GM19238 (cell line): Measurements from ENCODE around the gene METTL21A.
"Not testable (repeated sequence)": the region's sequence is repeated elsewhere in the genome, so short reads cannot be mapped to it uniquely, and the experiment has no call there.

Experiments
- DNase-seq: peaks from one replicate; pipeline ENCODE4 v3.0.0; 2011; ENCODE audit warnings: low spot score; ENCODE audit not compliant: insufficient read length

METTL21A gene

DNA sequence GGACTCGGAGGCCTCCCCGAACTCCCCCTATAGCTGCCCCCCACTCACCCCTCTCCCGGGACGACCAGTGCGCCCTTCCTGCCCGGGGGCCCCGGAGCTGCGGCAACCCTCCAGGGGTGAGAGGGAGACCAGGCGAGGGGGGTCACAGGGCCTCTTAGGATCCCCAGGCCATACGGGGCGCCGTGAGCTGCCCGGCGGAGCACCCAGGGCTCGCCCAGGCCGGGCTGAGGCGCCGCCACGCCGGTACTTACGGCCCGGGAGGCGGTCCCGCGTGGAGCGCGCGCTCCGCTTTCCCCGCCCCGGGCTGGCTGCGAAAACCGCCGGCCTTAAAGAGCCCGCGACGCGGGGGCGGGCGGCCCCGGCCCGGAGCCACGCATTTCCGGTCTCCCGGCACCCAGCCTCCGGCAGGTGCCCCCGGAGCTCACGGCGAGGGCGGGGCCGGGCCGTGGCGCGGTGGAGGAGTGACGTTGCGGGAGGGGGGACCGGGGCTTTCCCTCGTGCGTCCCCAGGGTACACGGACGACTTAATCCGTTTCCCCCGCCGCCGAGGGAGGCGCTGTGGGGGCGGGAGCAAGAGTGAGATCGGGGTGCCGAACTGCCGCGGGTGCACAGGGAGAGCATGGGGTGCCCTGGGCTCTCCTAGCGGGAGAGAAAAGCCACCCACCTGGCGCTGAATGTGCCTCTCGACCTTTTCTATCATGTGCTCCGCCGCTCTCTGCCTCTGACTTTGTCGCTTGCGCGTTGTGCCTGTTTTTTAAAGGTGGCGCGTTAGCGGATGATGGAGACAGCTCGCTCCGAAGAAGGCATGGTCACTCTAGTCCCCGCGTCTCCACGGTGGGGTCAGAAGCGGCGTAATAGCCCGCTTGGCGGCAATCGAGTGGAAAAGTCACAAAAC, at the start of gene METTL21A:
METTL21A (minus strand) TSS at position 381 of the 894 bp plus-strand sequence. CDS start 1,019 bp downstream, outside the sequence.
- DNase-seq: peak; percentile 85

- no peak for DNase-seq
These were observed 49.6 kb upstream of the METTL21A start for GRCh38 chr2:207674826-207675225.

GRCh38 chr2:207674266-207674774, 49.1 kb upstream of the METTL21A start:
- DNase-seq: no peak

- no peak for DNase-seq
These were observed 48.2 kb upstream of the METTL21A start for GRCh38 chr2:207673431-207673830.

- DNase-seq: no peak
These were observed 45.7 kb upstream of the METTL21A start for GRCh38 chr2:207670887-207671286.

DNA sequence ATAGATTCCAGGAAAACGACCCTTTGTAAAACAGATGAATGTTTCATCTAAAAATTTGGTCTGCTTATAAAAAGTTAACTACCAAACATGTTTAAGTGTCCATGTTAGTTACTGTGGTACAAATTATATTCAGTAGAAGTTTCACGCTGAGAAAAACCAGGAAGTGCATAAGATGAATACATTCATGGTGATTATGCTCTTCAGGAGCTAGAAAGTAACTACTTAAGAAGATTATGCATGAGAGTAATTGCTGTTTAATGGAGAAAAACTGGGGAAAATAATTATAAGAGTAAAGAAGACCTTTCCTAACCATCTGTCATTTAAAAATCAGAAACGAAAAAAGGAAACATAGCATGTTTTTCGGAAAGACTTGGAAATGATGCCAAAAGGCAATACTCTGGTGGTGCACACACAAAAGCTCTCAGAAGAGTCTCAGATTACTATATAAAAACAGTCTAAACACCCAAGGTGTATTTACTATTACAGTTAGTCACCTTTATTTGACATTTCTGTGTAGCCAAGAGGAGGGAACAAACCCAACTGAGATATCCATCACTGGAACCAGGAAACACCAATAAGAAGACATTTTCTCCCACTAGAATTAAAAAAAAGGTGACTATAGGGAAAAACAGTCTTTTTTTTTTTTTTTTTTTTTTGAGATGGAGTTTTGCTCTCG, 38.8 kb upstream of the METTL21A start:
- DNase-seq: no peak

DNA sequence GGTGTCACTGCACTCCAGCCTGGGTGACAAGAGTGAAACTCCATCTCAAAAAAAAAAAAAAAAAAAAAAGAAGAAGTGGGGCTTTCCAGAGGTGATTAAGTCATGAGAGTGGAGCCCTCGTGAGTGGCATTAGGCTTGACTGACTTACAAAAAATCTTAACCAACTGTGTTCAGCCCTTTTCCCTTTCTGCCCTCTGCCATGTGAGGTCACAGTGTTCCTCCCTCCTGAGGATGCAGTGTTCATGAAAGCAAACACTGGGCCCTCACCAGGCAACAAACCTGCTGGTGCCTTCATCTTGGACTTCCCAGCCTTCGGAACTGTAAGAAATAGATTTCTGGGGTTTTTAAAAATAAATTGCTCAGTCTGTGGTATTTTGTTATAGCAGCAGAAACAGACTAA, 37.0 kb upstream of the METTL21A start:
- peak; percentile 35 for DNase-seq

DNA sequence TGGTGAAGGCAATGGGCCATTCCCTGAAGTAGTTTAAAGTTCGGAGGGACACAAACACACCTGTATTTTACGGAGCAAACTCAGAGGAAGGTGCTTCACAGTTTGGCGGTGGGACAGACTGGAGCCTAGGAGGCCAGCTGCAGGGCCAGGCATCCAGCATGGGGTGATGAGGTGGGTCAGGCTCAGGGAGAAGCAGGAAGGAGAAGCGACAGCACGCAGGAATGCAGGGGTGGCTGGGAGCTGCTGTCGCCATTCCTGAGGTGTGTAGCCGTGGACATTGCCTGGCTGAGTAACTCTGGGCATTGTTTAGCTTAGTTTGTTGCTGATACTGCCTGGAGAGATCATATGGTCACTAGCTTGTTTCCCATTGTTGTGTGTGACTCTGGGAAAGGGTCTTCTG, 35.8 kb upstream of the METTL21A start:
- no peak for DNase-seq

GRCh38 chr2:207658156-207658555, 33.0 kb upstream of the METTL21A start:
- no peak for DNase-seq

- no peak for DNase-seq
These were observed 29.8 kb upstream of the METTL21A start for GRCh38 chr2:207655000-207655399.

DNA sequence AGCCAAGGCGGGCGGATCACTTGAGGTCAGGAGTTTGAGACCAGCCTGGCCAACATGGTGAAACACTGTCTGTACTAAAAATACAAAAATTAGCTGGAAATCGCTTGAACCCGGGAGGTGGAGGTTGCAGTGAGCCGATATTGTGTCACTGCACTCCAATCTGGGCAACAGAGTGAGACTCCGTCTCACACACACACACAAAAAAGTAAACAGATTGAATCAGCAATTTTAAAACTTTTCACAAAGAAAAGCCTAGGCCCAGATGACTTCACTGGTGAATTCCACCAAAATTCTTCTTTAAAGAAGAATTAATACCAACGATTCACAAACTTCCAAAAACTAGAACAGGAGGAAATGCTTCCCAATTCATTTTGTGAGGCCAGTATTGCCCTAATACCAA, 21.4 kb upstream of the METTL21A start:
- not testable (repeated sequence) for DNase-seq

DNA sequence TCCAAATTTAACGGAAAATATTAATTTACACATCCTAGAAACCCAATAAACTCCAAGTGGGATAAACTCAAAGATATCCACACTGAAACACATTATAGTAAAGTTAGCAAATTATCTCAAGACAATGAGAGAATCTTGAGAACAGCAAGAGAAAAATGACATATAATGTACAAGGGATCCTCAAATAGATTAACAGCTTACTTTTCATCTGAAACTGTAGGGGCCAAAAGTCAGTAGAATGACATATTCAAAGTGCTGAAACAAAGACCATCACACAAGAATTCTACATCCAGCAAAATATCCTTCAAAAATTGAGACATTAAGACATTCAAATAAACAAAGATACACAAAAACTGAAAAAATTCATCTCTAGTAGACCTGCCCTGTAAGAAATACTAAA, 18.7 kb upstream of the METTL21A start:
- no peak for DNase-seq

DNA sequence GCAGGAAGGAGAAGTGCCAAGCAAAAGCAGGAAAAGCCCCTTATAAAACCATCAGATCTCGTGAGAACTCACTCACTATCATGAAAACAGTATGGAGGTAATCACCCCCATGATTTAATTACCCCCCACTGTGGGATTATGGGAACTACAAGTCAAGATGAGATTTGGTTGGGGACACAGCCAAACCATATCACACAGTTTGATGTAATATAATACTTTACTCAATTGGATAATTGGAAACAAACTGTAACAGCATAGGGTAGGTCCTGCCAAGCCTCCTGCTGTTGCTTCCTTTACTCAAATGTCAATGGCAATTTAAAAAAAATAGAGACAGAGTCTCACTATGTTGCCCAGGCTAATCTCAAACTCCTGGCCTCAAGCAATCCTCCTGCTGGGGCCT, 15.5 kb upstream of the METTL21A start:
- DNase-seq: no peak

- no peak for DNase-seq
These were observed 15.0 kb upstream of the METTL21A start for GRCh38 chr2:207640160-207640559.

DNA sequence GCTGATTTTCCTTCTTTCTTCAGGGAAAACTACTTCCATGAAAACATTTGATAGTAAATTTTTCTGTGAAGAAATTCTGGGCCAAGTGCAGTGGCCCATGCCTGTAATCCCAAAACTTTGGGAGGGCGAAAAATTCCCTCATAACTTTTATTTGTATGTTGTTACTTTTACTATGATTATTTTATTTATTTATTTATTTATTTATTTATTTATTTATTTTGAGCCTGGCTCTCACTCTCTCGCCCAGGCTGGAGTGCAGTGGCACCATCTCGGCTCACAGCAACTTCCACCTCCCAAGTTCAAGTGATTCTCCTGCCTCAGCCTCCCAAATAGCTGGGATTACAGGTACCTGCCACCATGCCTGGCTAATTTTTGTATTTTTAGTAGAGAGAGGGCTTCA, 14.1 kb upstream of the METTL21A start:
- DNase-seq: not testable (repeated sequence)

GRCh38 chr2:207635468-207636200, 10.4 kb upstream of the METTL21A start:
- DNase-seq: no peak

- no peak for DNase-seq
These were observed 8.5 kb upstream of the METTL21A start for GRCh38 chr2:207633686-207634085.

DNA sequence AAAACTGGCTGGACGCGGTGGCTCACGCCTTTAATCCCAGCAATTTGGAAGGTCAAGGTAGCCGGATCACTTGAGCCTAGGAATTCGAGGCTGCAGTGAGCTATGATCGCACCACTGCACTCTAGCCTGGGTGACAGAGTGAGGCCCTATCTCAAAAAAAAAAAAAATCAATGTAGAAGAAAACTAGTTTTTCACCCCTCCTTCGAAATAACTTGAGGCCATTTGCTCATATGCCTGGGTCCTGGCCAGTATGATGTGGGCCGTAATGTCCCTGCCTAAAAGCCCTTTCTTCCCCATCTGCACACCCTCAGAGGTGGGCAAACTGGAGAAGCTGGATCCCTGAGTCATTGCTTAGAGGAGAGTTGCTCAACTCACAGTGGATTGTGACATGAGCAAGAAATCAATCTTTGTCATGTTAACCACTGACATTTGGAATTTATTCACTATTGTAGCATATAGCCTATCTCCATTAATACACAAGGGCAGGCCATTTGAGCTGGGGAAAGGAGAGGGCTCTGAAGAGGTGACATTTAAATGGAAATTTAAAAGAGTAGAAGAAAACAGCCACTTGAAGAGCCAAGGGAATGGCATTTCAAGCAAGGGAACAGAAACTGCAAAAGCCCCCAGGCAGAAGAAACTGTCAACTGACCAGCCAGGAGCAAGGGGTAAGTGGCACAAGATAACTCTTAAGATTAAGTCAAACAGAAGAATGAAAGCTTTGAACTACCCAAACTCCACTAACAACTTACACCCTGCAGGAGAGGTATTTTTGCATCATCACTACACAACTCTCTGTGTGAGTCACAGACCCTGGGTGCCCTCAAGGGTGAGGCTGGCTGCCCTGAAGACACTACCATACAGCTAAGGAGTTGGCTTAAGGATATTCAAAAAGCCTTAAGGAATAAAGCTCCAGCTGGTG, 7.6 kb upstream of the METTL21A start:
- DNase-seq: no peak

GRCh38 chr2:207630491-207630890, 5.3 kb upstream of the METTL21A start:
- DNase-seq: no peak

DNA sequence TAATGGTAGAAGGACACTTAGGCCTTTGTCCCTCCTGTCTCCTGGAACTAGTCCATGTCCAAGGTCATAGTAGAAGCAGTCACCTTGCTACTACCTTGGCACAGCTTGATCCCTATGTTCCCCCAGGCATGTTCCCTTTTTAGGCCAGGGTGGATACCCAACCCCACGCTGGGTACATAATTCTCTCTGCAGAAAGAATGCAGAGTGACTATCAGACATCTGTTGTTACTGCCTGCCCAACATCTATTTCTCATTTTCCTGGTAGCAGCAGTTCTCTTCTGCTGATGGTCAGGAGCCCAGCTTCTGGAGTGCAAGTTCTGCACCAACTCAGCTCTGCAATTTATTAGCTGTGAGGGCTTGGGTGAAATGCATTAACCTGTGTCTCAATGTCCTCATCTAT, 4.4 kb upstream of the METTL21A start:
- DNase-seq: no peak
